ENCODE measurements around the gene CFAP61. TPM values are rescaled to one million over a fixed set of nuclear protein-coding genes. Genes with fewer than 3 reads are reported as not detected.

The CFAP61 gene
- total RNA-seq, 1 donor from 2014 or later: 8.6 TPM

DNA sequence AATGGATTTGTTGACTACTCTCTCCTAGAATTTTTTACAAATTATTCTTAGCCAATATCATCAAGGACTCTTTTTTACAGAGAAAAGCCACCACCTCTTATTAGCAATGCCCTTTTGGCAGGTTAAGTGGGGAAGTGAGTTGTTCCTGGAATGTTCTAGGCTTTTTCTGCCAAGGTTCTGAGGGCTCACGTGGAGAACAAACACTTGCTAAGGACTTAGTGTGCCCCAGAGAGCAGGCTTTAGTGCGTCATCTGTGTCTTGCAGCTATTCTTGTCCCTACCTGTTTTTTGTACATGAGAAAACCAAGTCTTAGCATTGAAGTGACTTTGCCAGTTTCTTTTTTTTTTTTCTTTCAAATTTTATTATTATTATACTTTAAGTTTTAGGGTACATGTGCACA lies 33.5 kb downstream of the CFAP61 start:
- DNase-seq (no peak), ATAC-seq (peak; percentile 88 to 94)
- H3K9me3 ChIP-seq: no peaks in the 10 kb centered on the region
- no peak overlapping the region for H3K4me3 ChIP-seq
- peaks cover 5% of the 10 kb centered on the region for H3K4me1 ChIP-seq
- peaks cover 10% of the 10 kb centered on the region for H3K27me3 ChIP-seq (ENCODE audit: low read depth)
- H3K27ac ChIP-seq: no peak overlapping the region
- intact Hi-C loops (cut with DNase I): loop anchor here (10.0 kb wide), 1 partner anchor 139 kb away; no protein-coding TSS in a partner anchor
- TF ChIP-seq, protein P1, sequence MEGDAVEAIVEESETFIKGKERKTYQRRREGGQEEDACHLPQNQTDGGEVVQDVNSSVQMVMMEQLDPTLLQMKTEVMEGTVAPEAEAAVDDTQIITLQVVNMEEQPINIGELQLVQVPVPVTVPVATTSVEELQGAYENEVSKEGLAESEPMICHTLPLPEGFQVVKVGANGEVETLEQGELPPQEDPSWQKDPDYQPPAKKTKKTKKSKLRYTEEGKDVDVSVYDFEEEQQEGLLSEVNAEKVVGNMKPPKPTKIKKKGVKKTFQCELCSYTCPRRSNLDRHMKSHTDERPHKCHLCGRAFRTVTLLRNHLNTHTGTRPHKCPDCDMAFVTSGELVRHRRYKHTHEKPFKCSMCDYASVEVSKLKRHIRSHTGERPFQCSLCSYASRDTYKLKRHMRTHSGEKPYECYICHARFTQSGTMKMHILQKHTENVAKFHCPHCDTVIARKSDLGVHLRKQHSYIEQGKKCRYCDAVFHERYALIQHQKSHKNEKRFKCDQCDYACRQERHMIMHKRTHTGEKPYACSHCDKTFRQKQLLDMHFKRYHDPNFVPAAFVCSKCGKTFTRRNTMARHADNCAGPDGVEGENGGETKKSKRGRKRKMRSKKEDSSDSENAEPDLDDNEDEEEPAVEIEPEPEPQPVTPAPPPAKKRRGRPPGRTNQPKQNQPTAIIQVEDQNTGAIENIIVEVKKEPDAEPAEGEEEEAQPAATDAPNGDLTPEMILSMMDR (IDR thresholded peaks at IDR 0.05): no peak
- no peaks in the 10 kb centered on the region for H3K36me3 ChIP-seq

GRCh38 chr20:20089018-20089417 lies 36.7 kb downstream of the CFAP61 start:
- H3K4me1 ChIP-seq: peaks cover 5% of the 10 kb centered on the region
- no peaks in the 10 kb centered on the region for H3K36me3 ChIP-seq
- intact Hi-C loops (cut with DNase I): loop anchor here (10.0 kb wide), 1 partner anchor 136 kb away; no protein-coding TSS in a partner anchor
- no peak overlapping the region for H3K4me3 ChIP-seq
- no peak for DNase-seq
- H3K27ac ChIP-seq: no peak overlapping the region
- TF ChIP-seq, protein P1 (IDR thresholded peaks at IDR 0.05): no peak
- no peaks in the 10 kb centered on the region for H3K9me3 ChIP-seq
- no peaks in the 10 kb centered on the region for H3K27me3 ChIP-seq (ENCODE audit: low read depth)
- ATAC-seq: peak in 1 of 2 donors; percentile 47

DNA sequence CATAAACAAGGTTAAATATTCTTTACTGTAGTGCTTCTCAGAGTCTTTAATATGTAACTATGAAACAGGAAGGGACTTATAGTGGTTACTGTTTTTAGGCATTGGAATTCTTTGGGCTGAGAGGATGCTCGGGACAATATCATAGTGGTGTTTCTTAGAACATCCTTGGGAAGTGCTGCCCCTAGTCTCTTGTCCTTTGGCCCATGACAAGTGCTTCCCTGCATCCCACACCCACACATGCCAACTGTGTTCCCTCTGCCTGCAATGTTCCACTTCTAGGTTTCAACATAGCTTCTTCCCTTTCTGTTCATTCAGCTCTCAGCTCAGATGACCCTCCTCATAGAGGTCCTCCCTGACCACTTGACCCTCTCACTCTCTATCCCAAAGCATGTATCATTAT lies 37.6 kb downstream of the CFAP61 start:
- H3K27ac ChIP-seq: no peak overlapping the region
- DNase-seq: no peak
- H3K4me3 ChIP-seq: no peak overlapping the region
- H3K4me1 ChIP-seq: peaks cover 5% of the 10 kb centered on the region
- H3K9me3 ChIP-seq: no peaks in the 10 kb centered on the region
- no peak for ATAC-seq
- no peaks in the 10 kb centered on the region for H3K27me3 ChIP-seq (ENCODE audit: low read depth)
- H3K36me3 ChIP-seq: no peaks in the 10 kb centered on the region
- intact Hi-C loops (cut with DNase I): loop anchor here (10.0 kb wide), 1 partner anchor 135 kb away; no protein-coding TSS in a partner anchor
- TF ChIP-seq, protein P1 (IDR thresholded peaks at IDR 0.05): no peak

DNA sequence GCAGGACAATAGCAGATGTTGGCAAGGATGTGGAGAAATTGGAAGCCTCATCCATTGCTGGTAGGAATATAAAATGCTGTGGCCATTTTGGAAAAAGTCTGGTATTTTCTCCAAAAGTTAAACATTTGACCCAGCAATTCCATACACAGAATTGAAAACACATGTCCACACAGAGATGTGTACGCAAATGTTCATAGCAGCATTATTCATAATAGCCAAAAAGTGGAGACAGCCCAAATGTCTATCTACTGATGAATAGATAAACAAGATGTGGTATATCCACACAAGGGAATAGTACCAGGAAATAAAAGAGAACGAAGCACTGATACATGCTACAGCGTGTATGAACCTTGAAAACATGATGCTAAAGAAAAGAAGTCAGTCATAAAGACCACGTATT lies 40.5 kb downstream of the CFAP61 start:
- Histone ChIP-seq H3K4me3 (no peak overlapping the region), H3K27ac (no peak overlapping the region), H3K9me3 (no peaks in the 10 kb centered on the region), H3K36me3 (no peaks in the 10 kb centered on the region), H3K4me1 (no peaks in the 10 kb centered on the region), H3K27me3 (ENCODE audit: low read depth) (no peaks in the 10 kb centered on the region)
- DNase-seq (no peak), ATAC-seq (no peak)
- TF ChIP-seq, protein P1 (IDR thresholded peaks at IDR 0.05): no peak
- intact Hi-C loops (cut with DNase I): no loop called here

DNA sequence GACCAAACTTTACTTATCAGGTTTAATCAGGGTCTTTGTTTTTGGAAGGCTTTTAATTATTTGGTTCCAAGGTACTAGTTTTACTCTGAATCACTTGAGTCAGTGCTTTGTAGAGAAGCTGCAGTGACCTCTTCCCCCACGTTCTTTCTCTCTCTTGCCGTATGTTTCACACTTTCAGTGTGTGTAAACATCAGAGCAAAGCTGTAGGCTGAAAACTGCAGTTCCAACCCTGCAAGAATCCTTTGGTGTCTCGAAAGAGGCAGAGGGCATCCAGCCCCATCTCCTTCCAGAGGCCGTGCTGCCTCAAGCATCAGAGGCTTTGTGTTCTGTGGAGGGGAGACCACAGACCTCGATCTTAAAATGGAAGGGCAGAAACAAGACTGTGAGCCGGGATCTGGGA lies 42.1 kb downstream of the CFAP61 start:
- Histone ChIP-seq H3K36me3 (no peaks in the 10 kb centered on the region), H3K4me1 (no peaks in the 10 kb centered on the region), H3K27me3 (ENCODE audit: low read depth) (no peaks in the 10 kb centered on the region), H3K4me3 (no peak overlapping the region), H3K27ac (no peak overlapping the region), H3K9me3 (no peaks in the 10 kb centered on the region)
- no peak for ATAC-seq
- no peak for DNase-seq
- TF ChIP-seq, protein P1 (IDR thresholded peaks at IDR 0.05): no peak
- intact Hi-C loops (cut with DNase I): no loop called here

Measured in lower lobe of right lung (tissue), 2 donors.